Gastrocnemius medialis (tissue), 4 donors: ENCODE measurements around the gene EIF2A.

Experiments used
- POLR2A ChIP-seq, 2 donors: fragments of 450-650 bp; IDR thresholded peaks; one replicate each; pipeline ENCODE4 v1.6.1; 2017; ENCODE audit warnings: antibody characterized with exemption in 2 of 2, mild to moderate bottlenecking in 2 of 2, moderate library complexity in 2 of 2
- TF ChIP-seq, protein P1 (sequence below), 5 experiments: fragments of 450-650 bp in 3 of 5; fragments of 200-600 bp in 2 of 5; sonication (generic) in 2 of 5; IDR thresholded peaks in 4 of 5; conservative IDR thresholded peaks in 1 of 5; 1 replicate in 4 of 5; 2 replicates in 1 of 5; pipeline ENCODE4 v1.5.1; 2016 to 2019; ENCODE audit warnings: antibody characterized with exemption in 5 of 5, mild to moderate bottlenecking in 3 of 5, moderate library complexity in 3 of 5

DNA sequence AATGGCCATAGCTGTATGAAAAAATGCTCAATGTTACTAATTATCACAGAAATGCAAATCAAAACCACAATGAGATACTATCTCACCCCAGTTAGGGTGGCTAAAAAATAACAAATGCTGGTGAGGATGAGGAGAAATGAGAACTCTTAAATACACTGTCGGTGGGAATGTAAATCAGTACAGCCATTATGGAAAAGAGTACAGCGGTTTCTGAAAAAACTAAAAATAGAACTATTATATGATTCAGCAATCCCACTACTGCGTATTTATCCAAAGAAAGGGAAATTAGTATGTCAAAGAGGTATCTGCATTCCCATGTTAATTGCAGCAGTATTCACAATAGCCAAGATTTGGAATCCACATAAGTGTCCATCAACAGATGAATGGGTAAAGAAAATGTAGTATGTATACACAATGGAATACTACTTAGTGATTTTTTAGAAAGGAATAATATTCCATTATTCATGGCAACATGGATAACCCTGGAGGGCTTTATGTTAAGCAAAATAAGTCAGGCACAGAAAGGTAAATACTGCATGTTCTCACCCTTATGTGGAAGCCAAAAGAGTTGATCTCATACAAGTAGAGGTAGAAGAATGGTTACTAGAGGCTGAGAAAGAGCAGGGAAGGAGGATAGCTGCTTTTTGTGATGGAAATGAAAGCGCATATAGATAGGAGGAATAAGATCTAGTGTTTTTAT, 35.3 kb upstream of the EIF2A start:
- TF ChIP-seq, protein P1, sequence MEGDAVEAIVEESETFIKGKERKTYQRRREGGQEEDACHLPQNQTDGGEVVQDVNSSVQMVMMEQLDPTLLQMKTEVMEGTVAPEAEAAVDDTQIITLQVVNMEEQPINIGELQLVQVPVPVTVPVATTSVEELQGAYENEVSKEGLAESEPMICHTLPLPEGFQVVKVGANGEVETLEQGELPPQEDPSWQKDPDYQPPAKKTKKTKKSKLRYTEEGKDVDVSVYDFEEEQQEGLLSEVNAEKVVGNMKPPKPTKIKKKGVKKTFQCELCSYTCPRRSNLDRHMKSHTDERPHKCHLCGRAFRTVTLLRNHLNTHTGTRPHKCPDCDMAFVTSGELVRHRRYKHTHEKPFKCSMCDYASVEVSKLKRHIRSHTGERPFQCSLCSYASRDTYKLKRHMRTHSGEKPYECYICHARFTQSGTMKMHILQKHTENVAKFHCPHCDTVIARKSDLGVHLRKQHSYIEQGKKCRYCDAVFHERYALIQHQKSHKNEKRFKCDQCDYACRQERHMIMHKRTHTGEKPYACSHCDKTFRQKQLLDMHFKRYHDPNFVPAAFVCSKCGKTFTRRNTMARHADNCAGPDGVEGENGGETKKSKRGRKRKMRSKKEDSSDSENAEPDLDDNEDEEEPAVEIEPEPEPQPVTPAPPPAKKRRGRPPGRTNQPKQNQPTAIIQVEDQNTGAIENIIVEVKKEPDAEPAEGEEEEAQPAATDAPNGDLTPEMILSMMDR (IDR thresholded peaks at IDR 0.05 in 4 of 5, conservative IDR thresholded peaks at IDR 0.05 in 1 of 5), result no peak
- TF ChIP-seq POLR2A (IDR thresholded peaks at IDR 0.05), result no peak
